Prostate gland (tissue), 2 donors: ENCODE data around the gene XCR1.

Source experiments
- CTCF ChIP-seq, 4 experiments: fragments of 200-600 bp in 2 of 4; fragments of 450-650 bp in 2 of 4; sonication (generic) in 2 of 4; IDR thresholded peaks; 1 replicate in 3 of 4; 2 replicates in 1 of 4; pipeline ENCODE4 v1.5.1; 2016 to 2019; ENCODE audit warnings: antibody characterized with exemption in 4 of 4, mild to moderate bottlenecking in 2 of 4, moderate library complexity in 2 of 4
- POLR2A ChIP-seq: fragments of 450-650 bp; IDR thresholded peaks from one replicate; pipeline ENCODE4 v1.6.1; 2016; ENCODE audit warnings: antibody characterized with exemption, mild to moderate bottlenecking
- POLR2AphosphoS5 ChIP-seq: sonication (generic); formaldehyde crosslinking; IDR thresholded peaks from one replicate; pipeline ENCODE4 v1.6.1; 2017; ENCODE audit warnings: antibody characterized with exemption

GRCh38 chr3:45987368-45988291, 39.7 kb downstream of the XCR1 start:
- TF ChIP-seq CTCF (IDR thresholded peaks at IDR 0.05), result no peak
- no peak for TF ChIP-seq POLR2A
- peak; percentile 21 for TF ChIP-seq POLR2AphosphoS5
